Ecto neural progenitor cell (in vitro differentiated cells): ENCODE data around the gene TOM1L2.
"Not testable (repeated sequence)": the region's sequence is repeated elsewhere in the genome, so short reads cannot be mapped to it uniquely, and the experiment has no call there.

Experiments used
- DNase-seq: peaks from one replicate; pipeline ENCODE4 v3.0.0-alpha.2; 2018; ENCODE audit warnings: low spot score

Gene TOM1L2

GRCh38 chr17:17924131-17924856, 47.9 kb downstream of the TOM1L2 start:
- no peak for DNase-seq

GRCh38 chr17:17922070-17922614, 50.1 kb downstream of the TOM1L2 start:
- no peak for DNase-seq

GRCh38 chr17:17921192-17922069, 50.8 kb downstream of the TOM1L2 start:
- peak; percentile 67 for DNase-seq

- peak; percentile 83 for DNase-seq
These were observed 52.8 kb downstream of the TOM1L2 start for GRCh38 chr17:17919169-17920107.

- DNase-seq, result no peak
These were observed 54.8 kb downstream of the TOM1L2 start for GRCh38 chr17:17917394-17917793.

GRCh38 chr17:17915183-17915582, 57.0 kb downstream of the TOM1L2 start:
- DNase-seq, result no peak

- peak; percentile 77 for DNase-seq
These were observed 58.4 kb downstream of the TOM1L2 start for GRCh38 chr17:17913695-17914332.

GRCh38 chr17:17912336-17912735, 59.9 kb downstream of the TOM1L2 start:
- not testable (repeated sequence) for DNase-seq

GRCh38 chr17:17911001-17911613, 61.1 kb downstream of the TOM1L2 start:
- peak; percentile 75 for DNase-seq

- DNase-seq, result no peak
These were observed 62.1 kb downstream of the TOM1L2 start for GRCh38 chr17:17910060-17910459.

GRCh38 chr17:17909078-17909477, 63.1 kb downstream of the TOM1L2 start:
- no peak for DNase-seq

GRCh38 chr17:17907469-17907868, 64.7 kb downstream of the TOM1L2 start:
- no peak for DNase-seq

GRCh38 chr17:17906418-17907215, 65.6 kb downstream of the TOM1L2 start:
- no peak for DNase-seq

- DNase-seq, result no peak
These were observed 67.2 kb downstream of the TOM1L2 start for GRCh38 chr17:17905036-17905320.

- no peak for DNase-seq
These were observed 67.8 kb downstream of the TOM1L2 start for GRCh38 chr17:17904166-17905035.

GRCh38 chr17:17902877-17903276, 69.3 kb downstream of the TOM1L2 start:
- DNase-seq, result no peak

GRCh38 chr17:17902376-17902775, 69.8 kb downstream of the TOM1L2 start:
- DNase-seq, result no peak

- no peak for DNase-seq
These were observed 71.3 kb downstream of the TOM1L2 start for GRCh38 chr17:17900615-17901520.
